HG03571 (cell line): ENCODE measurements around the gene COX5A.
A peak's percentile ranks its signal among the peaks of the same experiment; 100 is the strongest.

ENCODE experiments used
- ATAC-seq: cut with Tn5 transposase; IDR thresholded peaks from one replicate; pipeline ENCODE4 v1.9.1; 2021; ENCODE audit not compliant: unreplicated experiment

Gene COX5A

GRCh38 chr15:74873036-74873755, 64.7 kb downstream of the COX5A start, which contains the start of gene SCAMP2:
Gene SCAMP2 (minus strand): TSS chr15:74873365. CDS start chr15:74873255, 110 bp downstream.
- peak; percentile 80 for ATAC-seq

GRCh38 chr15:74872702-74873035, 65.2 kb downstream of the COX5A start:
- ATAC-seq, result no peak

DNA sequence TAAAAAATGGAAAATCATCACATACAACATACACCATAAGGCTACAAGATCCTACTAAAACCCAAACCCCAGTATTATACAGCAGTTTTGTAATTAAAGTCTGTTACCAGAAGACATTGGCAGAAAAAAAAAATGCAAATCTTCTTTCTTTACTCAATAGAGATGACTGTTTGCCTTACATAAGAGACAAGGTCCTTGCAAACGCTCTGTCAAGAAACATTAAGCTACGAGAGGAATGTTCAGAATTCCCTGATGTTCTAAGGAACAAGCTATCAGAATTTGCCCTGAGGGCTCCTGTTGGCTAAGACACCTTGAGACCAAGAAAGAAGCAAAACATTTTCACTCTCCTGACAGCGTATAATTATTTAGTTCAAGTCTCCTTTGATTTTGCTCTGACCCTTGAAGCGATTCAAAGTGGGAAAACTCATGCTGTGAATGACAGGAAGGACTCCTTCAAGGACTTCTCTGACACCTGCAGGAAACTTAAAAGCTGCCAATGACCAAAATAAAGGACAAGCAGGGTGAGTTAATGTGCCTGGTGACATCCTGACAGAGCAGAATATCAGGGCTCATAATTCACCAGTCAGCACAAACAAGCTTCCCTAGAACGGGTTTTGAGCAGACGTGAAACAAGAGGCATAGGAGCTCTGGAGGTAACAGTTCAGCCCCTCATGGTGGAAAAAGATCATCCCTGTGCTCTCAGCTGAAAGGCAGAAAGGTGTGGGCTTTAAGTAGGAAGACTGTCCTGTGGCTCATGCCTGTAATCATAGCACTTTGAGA, 67.2 kb downstream of the COX5A start:
- ATAC-seq, result no peak
